HepG2 (cell line): ENCODE results near the gene FAM83C. TPM values are rescaled to one million over a fixed set of nuclear protein-coding genes. Genes with fewer than 3 reads are reported as not detected.

ENCODE experiments used
- HNRNPLL ChIP-seq: fragments of 200-400 bp; formaldehyde crosslinking; IDR thresholded peaks from 2 replicates; pipeline ENCODE4 v1.6.1; 2017; ENCODE audit warnings: mild to moderate bottlenecking, low read depth, low read length; ENCODE audit not compliant: poor library complexity, severe bottlenecking
- KDM2A ChIP-seq: sonication (generic); formaldehyde crosslinking; IDR thresholded peaks from 2 replicates; pipeline ENCODE4 v1.4.0; 2020; ENCODE audit warnings: low read depth, missing genetic modification reagents, borderline replicate concordance
- NFE2L1 ChIP-seq: sonication (generic); formaldehyde crosslinking; IDR thresholded peaks from 2 replicates; pipeline ENCODE4 v1.4.0; 2020; ENCODE audit warnings: missing genetic modification reagents, mild to moderate bottlenecking, borderline replicate concordance
- PAWR ChIP-seq: sonication (generic); formaldehyde crosslinking; IDR thresholded peaks from 2 replicates; pipeline ENCODE4 v1.4.0; 2020; ENCODE audit warnings: missing genetic modification reagents, mild to moderate bottlenecking, borderline replicate concordance
- RAD51 ChIP-seq: fragments of 450-650 bp; IDR thresholded peaks from 2 replicates; pipeline ENCODE4 v1.6.1; 2016; ENCODE audit warnings: borderline replicate concordance
- RARG ChIP-seq: sonication (generic); formaldehyde crosslinking; IDR thresholded peaks from 2 replicates; pipeline ENCODE4 v1.4.0; 2020; ENCODE audit warnings: low read depth, mild to moderate bottlenecking, missing genetic modification reagents
- SIX1 ChIP-seq: sonication (generic); formaldehyde crosslinking; IDR thresholded peaks from 2 replicates; pipeline ENCODE4 v1.4.0; 2020; ENCODE audit warnings: missing genetic modification reagents, borderline replicate concordance
- TBP ChIP-seq: sonication (generic); formaldehyde crosslinking; IDR thresholded peaks from 2 replicates; pipeline ENCODE4 v1.5.0; 2020; ENCODE audit warnings: missing genetic modification reagents
- TBX2 ChIP-seq: sonication (generic); formaldehyde crosslinking; IDR thresholded peaks from 2 replicates; pipeline ENCODE4 v1.5.0; 2020; ENCODE audit warnings: missing genetic modification reagents, mild to moderate bottlenecking, borderline replicate concordance
- ZBTB4 ChIP-seq: sonication (generic); formaldehyde crosslinking; IDR thresholded peaks from 2 replicates; pipeline ENCODE4 v1.4.0; 2020; ENCODE audit warnings: missing genetic modification reagents, mild to moderate bottlenecking, borderline replicate concordance
- ZBTB7B ChIP-seq: sonication (generic); formaldehyde crosslinking; IDR thresholded peaks from 2 replicates; pipeline ENCODE4 v1.4.0; 2020; ENCODE audit warnings: missing genetic modification reagents
- ZNF761 ChIP-seq: sonication (generic); formaldehyde crosslinking; conservative IDR thresholded peaks from 2 replicates; pipeline ENCODE4 v1.4.0; 2020; ENCODE audit warnings: mild to moderate bottlenecking, missing genetic modification reagents
- ZNF775 ChIP-seq: sonication (generic); formaldehyde crosslinking; IDR thresholded peaks from 2 replicates; pipeline ENCODE4 v1.4.0; 2020; ENCODE audit warnings: missing genetic modification reagents, mild to moderate bottlenecking, moderate library complexity, borderline replicate concordance
- ZNF839 ChIP-seq: sonication (generic); formaldehyde crosslinking; IDR thresholded peaks from 2 replicates; pipeline ENCODE4 v1.4.0; 2020; ENCODE audit warnings: missing genetic modification reagents, mild to moderate bottlenecking, borderline replicate concordance
- polyA plus RNA-seq, 8 experiments: library from polyadenylated mRNA; depleted of rRNA in 3 of 8; stranded (reverse) in 7 of 8; unstranded in 1 of 8; fragments of >200 nt; fragmentation: Illumina TruSeq in 4 of 8; extraction: Trizol in 4 of 8; gene quantifications; 2 replicates each; pipeline versions ENCODE4 v1.2.1 to v1.2.3, GENCODE V29; 2011 to 2016; ENCODE audit warnings: low read depth in 4 of 8, missing spikeins in 1 of 8, mixed read lengths in 1 of 8; ENCODE audit not compliant: insufficient read depth in 1 of 8
- total RNA-seq, 5 experiments: library from RNA; depleted of rRNA; stranded (reverse); fragments of >200 nt; fragmentation: Illumina TruSeq; extraction: Trizol; gene quantifications; 2 replicates each; pipeline ENCODE4 v1.2.3, GENCODE V29; 2016; ENCODE audit warnings: low read depth in 1 of 5
- TF ChIP-seq, protein P1 (sequence below): IDR thresholded peaks from 2 replicates; pipeline ENCODE4 v1.6.1; 2016; ENCODE audit warnings: control low read depth

The FAM83C gene
- total and polyA plus RNA-seq, 2 of the 13 experiments (the other 11 are each of a cell fraction or from before 2014, with no cell fraction given), result 0.04 TPM; not detected in 1

DNA sequence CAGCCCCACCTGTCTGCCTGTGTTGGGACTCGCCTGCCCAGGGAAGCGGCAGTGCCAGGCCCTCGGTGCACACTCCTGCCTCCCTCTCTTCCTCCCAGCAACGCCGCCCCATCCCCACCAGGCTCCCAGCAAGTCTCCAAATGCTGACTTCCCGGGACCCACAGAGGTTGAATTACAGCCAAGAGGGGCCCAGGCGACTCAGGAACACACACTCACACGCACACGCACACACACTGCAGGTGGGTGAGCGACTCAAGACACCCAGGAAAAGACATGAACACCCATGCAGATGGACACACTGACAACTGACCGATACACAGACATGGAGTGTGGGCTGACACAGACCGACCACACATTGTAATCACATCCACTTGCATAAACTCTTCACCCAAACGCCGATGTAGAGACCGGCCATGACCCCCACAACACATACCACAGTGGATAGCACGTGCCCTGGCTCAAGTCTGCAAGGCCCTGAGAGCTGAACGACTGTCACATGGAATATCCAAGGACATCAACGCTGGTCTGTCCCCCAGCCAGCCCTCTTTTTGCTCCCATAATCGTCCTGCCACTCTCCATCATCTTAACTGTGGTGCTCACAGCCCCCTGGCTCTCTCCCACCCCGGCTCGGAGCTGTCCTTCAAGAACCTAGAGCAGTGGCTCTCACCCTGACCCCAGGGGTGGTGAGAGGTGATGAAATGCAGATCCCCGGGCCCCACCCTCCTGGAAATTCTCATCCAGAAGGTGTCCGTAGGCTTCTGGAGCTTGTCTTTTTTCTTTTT, 470 bp upstream of the FAM83C start (continued):
- no peak for TF ChIP-seq NFE2L1 (CRISPR knock-in tag)
- TF ChIP-seq ZNF761 (CRISPR knock-in tag), result no peak
- TF ChIP-seq RARG, result no peak
- TF ChIP-seq, protein P1, sequence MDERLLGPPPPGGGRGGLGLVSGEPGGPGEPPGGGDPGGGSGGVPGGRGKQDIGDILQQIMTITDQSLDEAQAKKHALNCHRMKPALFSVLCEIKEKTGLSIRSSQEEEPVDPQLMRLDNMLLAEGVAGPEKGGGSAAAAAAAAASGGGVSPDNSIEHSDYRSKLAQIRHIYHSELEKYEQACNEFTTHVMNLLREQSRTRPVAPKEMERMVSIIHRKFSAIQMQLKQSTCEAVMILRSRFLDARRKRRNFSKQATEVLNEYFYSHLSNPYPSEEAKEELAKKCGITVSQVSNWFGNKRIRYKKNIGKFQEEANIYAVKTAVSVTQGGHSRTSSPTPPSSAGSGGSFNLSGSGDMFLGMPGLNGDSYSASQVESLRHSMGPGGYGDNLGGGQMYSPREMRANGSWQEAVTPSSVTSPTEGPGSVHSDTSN (CRISPR knock-in tag), result no peak
- TF ChIP-seq SIX1 (CRISPR knock-in tag), result no peak
- 0 out of 2 replicates have a peak, but pooled peaks have one; percentile 60 for TF ChIP-seq ZNF839 (CRISPR knock-in tag)
- no peak for TF ChIP-seq ZBTB4
- TF ChIP-seq ZNF775 (CRISPR knock-in tag), result no peak
- TF ChIP-seq TBX2 (CRISPR knock-in tag), result no peak
- no peak for TF ChIP-seq RAD51
- TF ChIP-seq HNRNPLL, result no peak
- 0 out of 2 replicates have a peak, but pooled peaks have one; percentile 18 for TF ChIP-seq ZBTB7B (CRISPR knock-in tag)
- TF ChIP-seq TBP (CRISPR knock-in tag), result no peak
- no peak for TF ChIP-seq PAWR
- TF ChIP-seq KDM2A (CRISPR knock-in tag), result 0 out of 2 replicates have a peak, but pooled peaks have one; percentile 14
